ENCODE measurements around the gene MAD1L1.
"Not testable (repeated sequence)": the region's sequence is repeated elsewhere in the genome, so short reads cannot be mapped to it uniquely, and the experiment has no call there.

MAD1L1 gene

DNA sequence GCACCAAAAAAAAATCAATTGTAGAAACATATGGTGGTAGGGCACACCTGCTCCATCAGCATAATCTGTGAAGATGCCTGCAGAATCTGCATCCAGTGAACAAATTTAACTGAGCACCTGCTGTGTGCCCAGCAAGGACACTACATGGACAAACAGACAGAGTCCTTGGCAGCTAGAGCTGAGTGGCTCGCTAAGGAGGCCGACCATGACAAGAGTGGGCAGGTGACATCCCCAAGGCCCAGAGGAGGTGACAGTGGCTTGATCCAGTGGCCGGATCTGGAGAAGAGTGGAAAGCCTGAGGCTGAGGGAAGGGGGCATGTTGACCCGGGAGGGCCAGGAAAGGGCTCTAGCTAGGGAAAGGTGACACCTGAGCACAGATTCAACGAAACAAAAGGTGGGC, 68.1 kb downstream of the MAD1L1 start:
- H3K27me3 ChIP-seq (ENCODE audit: insufficient read depth, low read length) = no peaks in the 10 kb centered on the region
- no peaks in the 10 kb centered on the region; the same call in 1 of the 2 replicates for H3K9me3 ChIP-seq (ENCODE audit: insufficient read depth, low read depth, low read length)
- H3K27ac ChIP-seq (ENCODE audit: low read length) = no peak overlapping the region
- no peaks in the 10 kb centered on the region; the same call in 1 of the 2 replicates for H3K36me3 ChIP-seq (ENCODE audit: insufficient read depth, low read depth, low read length)
- no peak overlapping the region for H3K4me3 ChIP-seq (ENCODE audit: low read length)
- H3K4me1 ChIP-seq (ENCODE audit: insufficient read depth, low read length) = peaks cover 10% of the 10 kb centered on the region; the same call in 1 of the 2 replicates
- no peak overlapping the region for H3K9ac ChIP-seq (ENCODE audit: low read depth, low read length)

DNA sequence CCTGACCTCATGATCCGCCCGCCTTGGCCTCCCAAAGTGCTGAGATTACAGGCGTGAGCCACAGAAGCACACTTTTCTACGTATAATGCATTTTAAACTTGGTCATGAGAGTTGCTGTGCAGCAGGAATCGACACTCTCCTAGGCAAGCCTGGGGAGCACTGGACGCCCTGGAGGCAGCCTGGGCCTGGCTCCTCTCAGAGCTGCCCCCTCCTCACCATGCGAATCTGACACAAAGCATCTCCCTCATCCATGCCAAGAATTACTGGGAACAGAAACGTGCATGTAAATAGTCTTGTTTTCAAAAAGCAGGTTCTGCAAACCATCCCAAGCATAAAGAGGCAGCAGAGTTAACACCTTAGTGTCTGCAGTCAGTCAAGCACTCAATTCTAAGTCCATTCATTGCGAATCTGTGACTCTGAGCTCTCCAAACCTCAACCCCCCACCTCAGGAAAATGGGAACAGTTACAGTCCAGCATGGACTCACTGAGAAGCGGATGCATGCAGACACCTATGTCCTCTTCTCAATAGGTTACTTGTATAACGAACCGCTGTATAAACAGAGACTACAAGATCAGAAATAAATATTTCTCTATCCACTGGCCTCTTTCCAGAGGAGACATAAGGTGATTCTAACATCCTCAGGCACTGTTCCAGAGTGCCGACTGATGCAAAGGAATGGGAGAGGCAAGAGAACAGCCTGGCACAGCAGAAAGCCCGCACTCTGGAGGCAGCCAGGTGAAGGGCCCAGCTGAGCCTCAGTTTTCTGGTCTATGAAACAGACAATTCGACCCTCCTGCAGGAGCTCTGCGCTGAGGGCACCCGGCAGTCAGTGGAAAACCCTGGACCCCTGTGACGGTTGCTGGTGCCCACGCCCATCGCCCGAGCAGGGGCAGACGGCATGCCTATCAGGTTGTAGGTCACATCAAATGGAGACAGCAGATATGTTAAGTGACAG, 68.9 kb downstream of the MAD1L1 start:
- Histone ChIP-seq H3K27me3 (ENCODE audit: insufficient read depth, low read length) (no peaks in the 10 kb centered on the region), H3K9ac (ENCODE audit: low read depth, low read length) (no peak overlapping the region), H3K27ac (ENCODE audit: low read length) (no peak overlapping the region), H3K36me3 (ENCODE audit: insufficient read depth, low read depth, low read length) (no peaks in the 10 kb centered on the region; the same call in 1 of the 2 replicates), H3K4me3 (ENCODE audit: low read length) (no peak overlapping the region), H3K4me1 (ENCODE audit: insufficient read depth, low read length) (peaks cover 18% of the 10 kb centered on the region; the same call in 1 of the 2 replicates), H3K9me3 (ENCODE audit: insufficient read depth, low read depth, low read length) (no peaks in the 10 kb centered on the region; the same call in 1 of the 2 replicates)

DNA sequence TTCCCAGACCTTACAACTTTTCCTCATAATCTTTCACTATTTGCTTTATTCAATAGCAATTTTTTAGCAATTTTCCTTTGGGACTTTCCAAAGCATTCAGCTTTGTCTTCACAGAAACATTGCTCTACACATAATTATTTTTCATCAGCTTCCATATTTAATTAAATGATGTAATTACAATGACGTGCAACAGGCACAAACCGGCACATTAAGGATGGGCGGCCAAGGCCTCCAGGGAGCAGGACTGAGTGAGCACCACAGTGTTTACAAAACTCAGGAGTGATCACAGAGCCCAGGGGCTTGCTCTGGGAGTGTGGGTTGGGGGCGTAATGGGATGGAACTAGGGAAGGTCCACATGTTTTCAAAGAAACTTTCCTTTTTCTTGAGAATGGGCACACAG, 69.8 kb downstream of the MAD1L1 start:
- Histone ChIP-seq H3K9me3 (ENCODE audit: insufficient read depth, low read depth, low read length) (no peaks in the 10 kb centered on the region; the same call in 1 of the 2 replicates), H3K27ac (ENCODE audit: low read length) (no peak overlapping the region), H3K36me3 (ENCODE audit: insufficient read depth, low read depth, low read length) (no peaks in the 10 kb centered on the region; the same call in 1 of the 2 replicates), H3K4me3 (ENCODE audit: low read length) (no peak overlapping the region), H3K4me1 (ENCODE audit: insufficient read depth, low read length) (peaks cover 24% of the 10 kb centered on the region; the same call in 1 of the 2 replicates), H3K27me3 (ENCODE audit: insufficient read depth, low read length) (no peaks in the 10 kb centered on the region), H3K9ac (ENCODE audit: low read depth, low read length) (peak overlapping the region; percentile 47; the same call in 1 of the 2 replicates)

DNA sequence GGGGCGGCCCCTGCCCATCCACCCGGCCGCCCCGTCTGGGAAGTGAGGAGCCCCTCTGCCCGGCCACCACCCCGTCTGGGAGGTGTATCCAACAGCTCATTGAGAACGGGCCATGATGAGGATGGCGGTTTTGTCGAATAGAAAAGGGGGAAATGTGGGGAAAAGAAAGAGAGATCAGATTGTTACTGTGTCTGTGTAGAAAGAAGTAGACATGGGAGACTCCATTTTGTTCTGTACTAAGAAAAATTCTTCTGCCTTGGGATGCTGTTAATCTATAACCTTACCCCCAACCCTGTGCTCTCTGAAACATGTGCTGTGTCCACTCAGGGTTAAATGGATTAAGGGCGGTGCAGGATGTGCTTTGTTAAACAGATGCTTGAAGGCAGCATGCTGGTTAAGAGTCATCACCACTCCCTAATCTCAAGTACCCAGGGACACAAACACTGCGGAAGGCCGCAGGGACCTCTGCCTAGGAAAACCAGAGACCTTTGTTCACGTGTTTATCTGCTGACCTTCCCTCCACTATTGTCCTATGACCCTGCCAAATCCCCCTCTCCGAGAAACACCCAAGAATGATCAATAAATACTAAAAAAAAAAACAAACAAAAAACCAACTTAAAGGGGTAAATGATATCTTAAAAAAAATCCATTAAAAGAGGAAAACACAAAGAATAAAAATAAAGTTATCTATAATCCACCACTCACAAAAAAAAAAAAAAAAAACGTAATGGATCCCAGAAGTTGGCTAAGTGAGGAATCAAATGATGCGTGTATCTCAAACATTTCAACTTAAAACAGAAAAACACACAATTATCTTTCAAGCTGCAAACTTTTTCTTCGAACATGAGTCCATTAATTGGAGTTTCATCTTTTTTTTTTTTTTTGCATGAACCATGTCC, 70.5 kb downstream of the MAD1L1 start:
- not testable (repeated sequence) for H3K9me3 ChIP-seq (ENCODE audit: insufficient read depth, low read depth, low read length); H3K27ac ChIP-seq (ENCODE audit: low read length); H3K27me3 ChIP-seq (ENCODE audit: insufficient read depth, low read length); H3K36me3 ChIP-seq (ENCODE audit: insufficient read depth, low read depth, low read length); H3K4me3 ChIP-seq (ENCODE audit: low read length)
- Histone ChIP-seq H3K4me1 (ENCODE audit: insufficient read depth, low read length) (peaks cover 24% of the 10 kb centered on the region; the same call in 1 of the 2 replicates), H3K9ac (ENCODE audit: low read depth, low read length) (peak overlapping the region; percentile 47; the same call in 1 of the 2 replicates)

DNA sequence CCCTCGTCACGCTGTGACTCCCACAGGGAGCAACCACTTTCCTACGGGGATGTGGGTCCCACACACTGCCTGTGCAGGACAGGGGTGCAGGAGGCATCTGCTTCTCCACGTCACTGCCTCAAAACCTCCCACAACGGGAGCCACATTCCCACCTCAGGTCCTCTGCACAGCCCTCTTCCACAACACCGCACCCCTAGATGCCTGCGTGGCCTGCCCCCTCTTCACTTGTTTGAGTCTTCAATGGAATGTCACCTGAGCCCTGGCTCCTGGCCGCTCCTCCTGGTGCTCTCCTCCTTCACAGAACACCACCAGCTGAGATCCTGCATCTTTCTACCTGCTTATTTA, 73.6 kb downstream of the MAD1L1 start:
- Histone ChIP-seq H3K4me3 (ENCODE audit: low read length) (no peak overlapping the region), H3K4me1 (ENCODE audit: insufficient read depth, low read length) (peaks cover 24% of the 10 kb centered on the region; the same call in 1 of the 2 replicates), H3K9me3 (ENCODE audit: insufficient read depth, low read depth, low read length) (no peaks in the 10 kb centered on the region; the same call in 1 of the 2 replicates), H3K27me3 (ENCODE audit: insufficient read depth, low read length) (no peaks in the 10 kb centered on the region), H3K36me3 (ENCODE audit: insufficient read depth, low read depth, low read length) (no peaks in the 10 kb centered on the region), H3K27ac (ENCODE audit: low read length) (peak overlapping the region; percentile 58), H3K9ac (ENCODE audit: low read depth, low read length) (no peak overlapping the region; the same call in 1 of the 2 replicates)

DNA sequence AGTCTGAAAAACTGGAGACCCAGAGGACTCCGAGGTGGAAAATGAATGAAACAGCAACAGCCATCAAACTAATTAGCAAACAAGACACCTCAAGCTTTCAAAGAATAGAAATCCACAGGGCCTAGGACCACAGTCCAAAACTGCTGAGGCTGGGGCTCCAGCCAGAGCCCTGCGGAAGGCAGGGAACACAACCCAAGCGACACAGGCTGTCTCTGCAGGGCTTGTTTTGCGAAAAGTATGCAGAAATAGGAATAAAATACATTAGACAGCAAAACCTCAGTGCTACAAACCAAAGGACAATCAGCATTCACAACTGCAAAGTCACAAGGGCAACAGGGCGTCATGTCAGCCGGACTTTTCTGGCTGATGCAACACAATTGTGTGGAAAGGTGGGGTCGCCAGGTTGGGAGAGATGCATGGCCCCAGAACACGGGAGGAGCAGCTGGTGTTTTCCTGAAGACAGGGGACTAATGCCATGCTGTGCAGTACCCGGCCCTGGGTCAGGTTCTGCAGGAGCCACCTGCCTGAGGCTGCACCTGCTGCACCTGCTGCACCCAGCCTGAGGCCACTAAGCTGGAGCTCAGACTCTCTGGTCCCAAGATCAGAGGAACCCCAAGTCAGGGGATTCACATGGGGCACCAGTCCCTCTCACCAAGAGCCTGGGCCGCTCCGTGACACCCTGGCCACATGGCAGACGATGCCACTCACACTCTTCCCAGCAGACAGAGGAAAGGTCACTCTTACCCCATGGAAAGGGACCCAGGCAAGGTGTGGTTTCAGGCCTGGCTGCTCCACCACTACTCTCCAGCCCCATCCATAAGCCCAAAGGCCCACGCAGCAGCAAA, 74.2 kb downstream of the MAD1L1 start:
- Histone ChIP-seq H3K27ac (ENCODE audit: low read length) (peak overlapping the region; percentile 58), H3K4me1 (ENCODE audit: insufficient read depth, low read length) (peaks cover 24% of the 10 kb centered on the region; the same call in 1 of the 2 replicates), H3K4me3 (ENCODE audit: low read length) (no peak overlapping the region), H3K27me3 (ENCODE audit: insufficient read depth, low read length) (no peaks in the 10 kb centered on the region), H3K9me3 (ENCODE audit: insufficient read depth, low read depth, low read length) (no peaks in the 10 kb centered on the region; the same call in 1 of the 2 replicates), H3K36me3 (ENCODE audit: insufficient read depth, low read depth, low read length) (no peaks in the 10 kb centered on the region), H3K9ac (ENCODE audit: low read depth, low read length) (no peak overlapping the region; the same call in 1 of the 2 replicates)

DNA sequence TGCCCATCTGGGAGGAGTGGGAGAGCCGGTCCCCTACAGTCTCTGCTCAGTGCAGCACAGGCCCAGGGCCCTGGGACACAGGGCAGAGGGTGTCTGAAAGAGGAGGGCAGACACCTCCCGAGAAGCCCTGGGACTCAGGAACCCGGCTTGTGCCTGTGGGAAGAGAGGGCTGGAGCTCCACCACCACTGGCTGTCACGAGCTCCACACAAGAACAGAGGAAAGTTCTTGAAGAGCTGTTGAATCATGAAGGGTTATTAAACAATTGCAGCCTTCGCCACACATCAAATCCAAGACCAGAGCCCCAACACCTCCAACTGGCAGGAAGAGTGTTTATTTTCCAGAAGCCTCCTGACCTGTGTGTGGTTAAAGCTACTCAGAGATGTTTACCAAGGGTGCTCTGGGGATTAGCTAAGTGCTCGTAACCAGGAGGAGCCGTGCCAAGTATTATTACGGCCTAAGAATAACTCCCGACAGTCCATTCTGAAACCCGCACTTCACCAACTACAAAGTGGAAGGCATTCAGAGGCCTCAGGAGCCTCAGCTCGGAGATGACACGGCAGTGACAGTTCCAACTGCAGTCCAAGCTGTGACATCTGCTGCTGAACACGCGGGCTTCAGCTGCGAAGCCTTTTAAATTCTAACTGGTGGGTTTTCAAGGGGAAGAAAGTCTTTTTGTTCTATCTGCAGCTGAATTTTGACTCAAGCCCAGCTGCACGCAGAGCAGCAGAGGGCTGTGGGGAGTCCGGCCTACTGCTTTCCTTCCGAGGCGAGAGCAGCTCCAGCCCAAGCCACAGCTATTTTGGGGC, 75.1 kb downstream of the MAD1L1 start:
- no peaks in the 10 kb centered on the region for H3K27me3 ChIP-seq (ENCODE audit: insufficient read depth, low read length)
- H3K27ac ChIP-seq (ENCODE audit: low read length) = no peak overlapping the region
- no peaks in the 10 kb centered on the region; the same call in 1 of the 2 replicates for H3K9me3 ChIP-seq (ENCODE audit: insufficient read depth, low read depth, low read length)
- H3K4me1 ChIP-seq (ENCODE audit: insufficient read depth, low read length) = peaks cover 19% of the 10 kb centered on the region; the same call in 1 of the 2 replicates
- H3K36me3 ChIP-seq (ENCODE audit: insufficient read depth, low read depth, low read length) = no peaks in the 10 kb centered on the region
- H3K9ac ChIP-seq (ENCODE audit: low read depth, low read length) = no peak overlapping the region
- H3K4me3 ChIP-seq (ENCODE audit: low read length) = no peak overlapping the region

DNA sequence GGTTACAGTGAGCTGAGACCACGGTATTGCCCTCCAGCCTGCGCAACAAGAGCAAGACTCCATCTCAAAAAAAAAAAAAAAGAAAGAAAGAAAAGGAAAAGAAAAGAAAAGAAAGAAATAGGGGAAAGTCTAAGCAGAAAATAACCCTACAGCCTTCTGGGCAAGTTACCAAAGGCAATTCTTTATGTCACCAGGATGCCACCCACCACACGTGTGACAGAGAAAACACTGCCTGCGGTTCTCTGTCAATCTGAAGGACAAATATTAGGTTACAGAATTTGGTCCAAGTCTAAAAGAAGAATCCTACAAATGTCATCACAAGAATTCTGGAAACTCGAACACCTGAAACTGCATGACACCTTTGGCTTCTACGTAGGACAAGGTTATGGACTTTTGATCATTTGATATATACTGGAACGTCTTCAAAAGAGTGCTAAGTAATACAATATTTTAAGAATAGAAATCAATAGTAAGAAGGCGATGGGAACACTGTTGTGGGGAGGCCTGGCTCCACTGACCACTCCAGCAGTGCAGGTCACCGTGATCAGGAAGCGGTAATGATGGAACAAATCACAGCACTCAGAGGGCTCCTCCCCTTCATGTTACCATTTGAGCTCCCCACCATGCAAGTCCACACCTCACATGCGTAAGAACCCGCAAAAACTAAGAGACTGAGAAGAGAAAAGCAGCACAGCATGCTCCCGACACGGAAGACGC, 75.8 kb downstream of the MAD1L1 start:
- no peak overlapping the region for H3K9ac ChIP-seq (ENCODE audit: low read depth, low read length)
- no peak overlapping the region for H3K4me3 ChIP-seq (ENCODE audit: low read length)
- no peaks in the 10 kb centered on the region for H3K27me3 ChIP-seq (ENCODE audit: insufficient read depth, low read length)
- no peaks in the 10 kb centered on the region for H3K36me3 ChIP-seq (ENCODE audit: insufficient read depth, low read depth, low read length)
- H3K4me1 ChIP-seq (ENCODE audit: insufficient read depth, low read length) = peaks cover 17% of the 10 kb centered on the region; the same call in 1 of the 2 replicates
- no peak overlapping the region for H3K27ac ChIP-seq (ENCODE audit: low read length)
- H3K9me3 ChIP-seq (ENCODE audit: insufficient read depth, low read depth, low read length) = no peaks in the 10 kb centered on the region; the same call in 1 of the 2 replicates

DNA sequence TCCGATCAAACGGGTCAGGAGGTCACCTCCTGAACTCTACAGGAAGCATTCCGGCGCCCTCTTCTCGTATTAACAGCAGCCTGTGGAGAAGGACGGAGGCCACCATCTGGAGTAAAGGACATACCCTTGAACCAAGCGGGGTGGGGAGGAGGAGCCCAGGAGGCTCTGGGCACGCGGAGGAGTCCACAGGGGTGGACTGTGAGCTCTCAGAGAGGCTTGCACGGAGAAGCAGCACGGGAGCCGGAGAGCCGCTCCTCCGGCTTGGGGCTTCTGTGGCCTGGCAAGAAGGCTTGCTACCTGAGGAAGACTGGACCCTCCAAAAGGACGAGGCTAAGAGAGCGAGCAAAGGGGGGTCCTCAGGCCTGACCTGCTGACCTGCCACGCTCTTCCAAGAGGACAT, 77.9 kb downstream of the MAD1L1 start:
- Histone ChIP-seq H3K4me1 (ENCODE audit: insufficient read depth, low read length) (peaks cover 16% of the 10 kb centered on the region; the same call in 1 of the 2 replicates), H3K36me3 (ENCODE audit: insufficient read depth, low read depth, low read length) (no peaks in the 10 kb centered on the region), H3K4me3 (ENCODE audit: low read length) (no peak overlapping the region), H3K27ac (ENCODE audit: low read length) (no peak overlapping the region), H3K27me3 (ENCODE audit: insufficient read depth, low read length) (no peaks in the 10 kb centered on the region), H3K9ac (ENCODE audit: low read depth, low read length) (no peak overlapping the region), H3K9me3 (ENCODE audit: insufficient read depth, low read depth, low read length) (no peaks in the 10 kb centered on the region)

DNA sequence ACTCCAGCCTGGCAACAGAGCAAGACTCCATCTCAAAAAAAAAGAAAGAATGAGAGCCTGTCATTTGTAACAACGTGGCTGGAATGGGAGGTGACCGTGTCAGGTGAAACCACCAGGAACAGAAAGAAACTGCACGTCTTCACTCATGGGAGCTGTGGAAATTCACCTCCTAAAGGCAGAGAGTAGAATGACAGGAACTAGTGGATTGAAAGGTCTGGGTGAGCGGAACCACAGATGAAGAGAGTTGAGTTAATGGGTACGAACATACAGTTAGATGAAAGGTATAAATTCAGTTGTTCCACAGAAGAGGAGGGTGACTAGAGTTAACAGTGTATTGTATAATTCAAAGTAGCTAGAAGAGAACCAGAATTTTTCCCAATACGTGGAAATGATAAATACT, 78.6 kb downstream of the MAD1L1 start:
- Histone ChIP-seq H3K36me3 (ENCODE audit: insufficient read depth, low read depth, low read length) (peaks cover 4% of the 10 kb centered on the region; the same call in 1 of the 2 replicates), H3K4me1 (ENCODE audit: insufficient read depth, low read length) (peaks cover 9% of the 10 kb centered on the region; the same call in 1 of the 2 replicates), H3K9me3 (ENCODE audit: insufficient read depth, low read depth, low read length) (no peaks in the 10 kb centered on the region), H3K9ac (ENCODE audit: low read depth, low read length) (no peak overlapping the region), H3K27me3 (ENCODE audit: insufficient read depth, low read length) (no peaks in the 10 kb centered on the region), H3K27ac (ENCODE audit: low read length) (no peak overlapping the region), H3K4me3 (ENCODE audit: low read length) (no peak overlapping the region)
